ENCODE results near the gene EEF1A1. TPM values are rescaled to one million over a fixed set of nuclear protein-coding genes. Genes with fewer than 3 reads are reported as not detected.
"Not testable (repeated sequence)": the region's sequence is repeated elsewhere in the genome, so short reads cannot be mapped to it uniquely, and the experiment has no call there.

Gene EEF1A1
- total and polyA plus RNA-seq, 8 donors = 5,006 to 10,343 (median 7,039) TPM

DNA sequence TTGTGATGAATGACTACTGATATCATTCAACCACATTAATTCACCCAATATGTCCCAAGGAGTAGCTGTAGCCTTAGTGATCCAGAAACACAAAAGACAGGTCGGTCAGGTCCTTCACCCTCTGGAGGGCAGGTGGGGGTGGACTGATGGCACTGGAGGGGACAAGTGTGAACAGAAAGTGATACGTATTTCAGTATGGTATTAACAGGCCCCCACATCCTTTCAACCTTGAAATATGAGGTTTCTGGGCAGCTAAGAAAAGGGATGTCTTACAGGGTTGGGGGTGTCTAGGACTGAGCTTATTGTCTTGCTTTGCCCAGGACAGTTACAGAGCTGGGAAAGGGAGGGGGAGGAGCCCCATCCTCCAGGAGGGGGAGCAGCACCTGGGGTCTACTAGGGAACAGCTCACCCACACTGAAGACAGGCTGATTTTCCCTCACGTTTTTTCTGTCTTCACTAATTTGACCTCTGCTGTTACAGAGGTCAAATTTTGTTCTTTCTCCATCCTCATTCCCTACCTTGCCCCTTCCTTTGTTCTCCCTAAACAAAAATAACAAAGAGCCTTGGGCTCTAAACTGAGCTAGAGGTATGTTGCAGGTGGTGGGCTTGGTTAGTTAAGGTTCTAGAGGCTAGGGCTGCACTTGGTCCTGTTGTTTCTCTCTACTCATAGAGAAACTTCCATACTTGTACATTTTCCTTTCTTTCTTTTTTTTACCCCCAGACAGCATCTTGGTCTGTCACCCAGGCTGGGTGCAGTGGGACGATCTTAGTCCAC, 38.0 kb upstream of the EEF1A1 start:
- no peak for ATAC-seq
- 69 to 72% methylated on average over 4 of the region's 4 CpGs for WGBS, 2 donors
- intact Hi-C loops (cut with DNase I) = no loop called here
- Histone ChIP-seq H3K27ac (no peak overlapping the region), H3K4me3 (no peak overlapping the region), H3K4me1 (no peaks in the 10 kb centered on the region), H3K9me3 (no peaks in the 10 kb centered on the region), H3K36me3 (no peaks in the 10 kb centered on the region), H3K27me3 (no peaks in the 10 kb centered on the region)
- DNase-seq = no peak
- FAIRE-seq = no peak
- TF ChIP-seq, protein P1, sequence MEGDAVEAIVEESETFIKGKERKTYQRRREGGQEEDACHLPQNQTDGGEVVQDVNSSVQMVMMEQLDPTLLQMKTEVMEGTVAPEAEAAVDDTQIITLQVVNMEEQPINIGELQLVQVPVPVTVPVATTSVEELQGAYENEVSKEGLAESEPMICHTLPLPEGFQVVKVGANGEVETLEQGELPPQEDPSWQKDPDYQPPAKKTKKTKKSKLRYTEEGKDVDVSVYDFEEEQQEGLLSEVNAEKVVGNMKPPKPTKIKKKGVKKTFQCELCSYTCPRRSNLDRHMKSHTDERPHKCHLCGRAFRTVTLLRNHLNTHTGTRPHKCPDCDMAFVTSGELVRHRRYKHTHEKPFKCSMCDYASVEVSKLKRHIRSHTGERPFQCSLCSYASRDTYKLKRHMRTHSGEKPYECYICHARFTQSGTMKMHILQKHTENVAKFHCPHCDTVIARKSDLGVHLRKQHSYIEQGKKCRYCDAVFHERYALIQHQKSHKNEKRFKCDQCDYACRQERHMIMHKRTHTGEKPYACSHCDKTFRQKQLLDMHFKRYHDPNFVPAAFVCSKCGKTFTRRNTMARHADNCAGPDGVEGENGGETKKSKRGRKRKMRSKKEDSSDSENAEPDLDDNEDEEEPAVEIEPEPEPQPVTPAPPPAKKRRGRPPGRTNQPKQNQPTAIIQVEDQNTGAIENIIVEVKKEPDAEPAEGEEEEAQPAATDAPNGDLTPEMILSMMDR (IDR thresholded peaks at IDR 0.05) = no peak

DNA sequence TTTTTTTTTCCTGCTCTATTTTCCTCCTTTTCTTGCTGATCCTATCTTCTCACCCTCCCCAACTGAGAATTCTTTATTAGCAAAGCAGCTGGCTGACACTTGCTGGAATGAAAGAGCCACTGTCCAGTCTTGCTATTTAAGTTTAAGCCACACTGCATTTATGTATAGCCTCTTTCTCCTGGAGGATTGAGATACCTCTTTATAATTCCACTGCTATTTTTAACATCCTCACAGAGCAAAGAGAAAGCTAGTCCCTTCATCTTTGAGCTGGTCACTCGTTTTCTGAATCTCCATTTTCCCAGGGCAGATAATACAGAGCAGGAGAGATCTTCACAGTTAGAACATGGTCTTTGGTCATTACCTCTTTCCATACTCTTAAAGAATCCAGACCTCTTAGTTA, 36.0 kb upstream of the EEF1A1 start:
- DNase-seq = no peak
- intact Hi-C loops (cut with DNase I) = no loop called here
- Histone ChIP-seq H3K4me3 (no peak overlapping the region), H3K4me1 (no peaks in the 10 kb centered on the region), H3K9me3 (no peaks in the 10 kb centered on the region), H3K36me3 (no peaks in the 10 kb centered on the region), H3K27ac (no peak overlapping the region), H3K27me3 (no peaks in the 10 kb centered on the region)
- TF ChIP-seq, protein P1 (IDR thresholded peaks at IDR 0.05) = no peak
- no peak for FAIRE-seq
- no peak for ATAC-seq
- WGBS, 2 donors = 25 to 46% methylated on average over 1 of the region's 1 CpG

DNA sequence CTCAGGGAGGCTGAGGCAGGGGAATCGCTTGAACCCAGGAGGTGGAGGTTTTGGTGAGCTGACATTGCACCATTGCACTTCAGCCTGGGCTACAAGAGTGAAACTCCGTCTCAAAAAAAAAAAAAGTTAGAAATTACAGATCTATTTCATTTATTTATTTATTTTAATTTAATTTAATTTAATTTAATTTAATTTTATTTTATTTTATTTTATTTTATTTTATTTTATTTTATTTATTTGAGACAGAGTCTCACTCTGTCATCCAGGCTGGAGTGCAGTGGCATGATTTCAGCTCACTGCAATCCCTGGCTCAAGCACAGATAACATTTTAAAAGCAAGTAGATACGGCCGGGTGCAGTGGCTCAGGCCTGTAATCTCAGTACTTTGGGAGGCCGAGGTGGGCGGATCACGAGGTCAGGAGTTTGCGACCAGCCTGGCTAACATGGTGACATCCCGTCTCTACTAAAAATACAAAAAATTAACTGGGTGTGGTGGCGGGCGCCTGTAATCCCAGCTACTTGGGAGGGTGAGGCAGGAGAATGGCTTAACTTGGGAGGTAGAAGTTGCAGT, 34.6 kb upstream of the EEF1A1 start:
- H3K4me3 ChIP-seq; H3K27ac ChIP-seq; intact Hi-C loops (cut with DNase I); DNase-seq; H3K27me3 ChIP-seq; H3K9me3 ChIP-seq; H3K4me1 ChIP-seq; FAIRE-seq; H3K36me3 ChIP-seq; ATAC-seq: not testable (repeated sequence)
- WGBS, 2 donors = 87 to 90% methylated on average over 11 of the region's 11 CpGs

DNA sequence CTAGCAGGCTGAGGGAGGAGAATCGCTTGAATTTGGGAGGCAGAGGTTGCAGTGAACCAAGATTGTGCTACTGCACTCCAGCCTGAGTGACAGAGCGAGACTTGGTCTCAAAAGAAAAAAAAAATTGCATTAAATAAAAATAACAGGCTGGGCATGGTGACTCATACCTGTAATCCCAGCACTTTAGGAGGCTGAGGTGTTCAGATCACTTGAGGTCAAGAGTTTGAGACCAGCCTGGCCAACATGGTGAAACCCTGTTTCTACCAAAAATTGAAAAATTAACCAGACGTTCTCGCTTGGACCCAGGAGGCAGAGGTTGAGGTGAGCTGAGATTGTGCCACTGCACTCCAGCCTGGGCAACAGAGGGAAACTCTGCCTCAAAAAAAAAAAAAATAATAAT, 30.3 kb upstream of the EEF1A1 start:
- H3K9me3 ChIP-seq; H3K27ac ChIP-seq; H3K4me3 ChIP-seq; ATAC-seq; H3K36me3 ChIP-seq; H3K4me1 ChIP-seq; FAIRE-seq; DNase-seq; intact Hi-C loops (cut with DNase I); H3K27me3 ChIP-seq: not testable (repeated sequence)
- 89 to 91% methylated on average over 4 of the region's 4 CpGs for WGBS, 2 donors

DNA sequence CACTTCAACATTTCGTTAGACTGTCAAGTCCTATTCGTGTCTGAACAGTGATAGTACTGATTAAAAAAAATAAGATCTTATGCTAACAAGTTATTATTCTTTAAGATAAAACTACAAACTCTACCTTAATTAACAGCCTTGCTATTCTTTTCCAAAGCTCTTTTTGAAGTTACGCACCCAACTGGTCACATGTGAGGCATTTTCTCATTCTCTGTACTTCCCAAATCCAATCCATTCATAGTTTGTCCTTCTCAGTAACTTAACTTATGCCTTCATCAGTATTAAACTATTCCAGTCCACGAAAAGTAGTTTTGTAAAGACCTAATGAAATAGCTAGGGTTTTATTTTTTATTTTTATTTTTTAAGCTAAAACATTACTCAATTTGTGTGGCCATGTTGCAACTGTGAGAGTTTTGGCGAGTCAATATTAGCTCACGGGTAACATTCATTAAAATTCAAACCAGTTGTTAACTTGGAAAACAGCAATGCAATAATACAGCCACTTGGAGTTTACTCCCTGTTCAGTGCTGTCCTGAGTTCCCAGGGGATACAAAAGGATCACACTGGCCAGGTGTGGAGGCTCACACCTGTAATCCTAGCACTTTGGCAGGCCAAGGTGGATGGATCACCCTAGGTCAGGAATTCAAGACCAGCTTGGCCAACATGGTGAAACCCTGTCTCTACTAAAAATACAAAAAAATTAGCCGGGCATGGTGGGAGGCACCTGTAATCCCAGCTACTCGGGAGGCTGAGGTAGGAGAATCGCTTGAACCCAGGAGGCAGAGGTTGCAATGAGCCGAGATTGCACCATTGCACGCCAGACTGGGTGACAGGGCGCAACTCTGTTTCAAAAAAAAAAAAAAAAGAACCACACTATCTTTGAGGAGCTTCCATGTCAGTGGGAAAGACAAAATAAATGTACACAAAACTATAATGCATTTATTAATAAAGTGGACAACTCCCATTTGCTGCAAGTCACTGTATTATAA, 27.9 kb upstream of the EEF1A1 start:
- intact Hi-C loops (cut with DNase I) = no loop called here
- TF ChIP-seq, protein P1 (IDR thresholded peaks at IDR 0.05) = no peak
- H3K4me3 ChIP-seq = no peak overlapping the region
- no peaks in the 10 kb centered on the region for H3K4me1 ChIP-seq
- no peak overlapping the region for H3K27ac ChIP-seq
- whole genome bisulfite sequencing, 2 donors = 83 to 86% methylated on average over 12 of the region's 12 CpGs
- no peaks in the 10 kb centered on the region for H3K36me3 ChIP-seq
- no peak for ATAC-seq
- DNase-seq = no peak
- H3K27me3 ChIP-seq = no peaks in the 10 kb centered on the region
- H3K9me3 ChIP-seq = no peaks in the 10 kb centered on the region
- FAIRE-seq = no peak

Measured in pancreas (tissue), 10 donors.